Measurements from ENCODE around the gene SPAG16.

SPAG16 gene

GRCh38 chr2:213723707-213724106 lies 439.4 kb downstream of the SPAG16 start:
- DNase-seq (ENCODE audit: low read depth), result peak; percentile 84

GRCh38 chr2:213726101-213726500 lies 441.8 kb downstream of the SPAG16 start:
- TF ChIP-seq CTCF (IDR thresholded peaks at IDR 0.05; ENCODE audit: control insufficient read depth, extremely low read depth, insufficient read depth), result no peak
- DNase-seq (ENCODE audit: low read depth), result no peak
- no peak overlapping the region for H3K4me3 ChIP-seq (ENCODE audit: low read depth, low read length)

More at GRCh38 chr2:213723707-213724106, 439.4 kb downstream of the SPAG16 start:
- no peak for TF ChIP-seq CTCF (IDR thresholded peaks at IDR 0.05; ENCODE audit: control insufficient read depth, extremely low read depth, insufficient read depth)
- no peak overlapping the region for H3K4me3 ChIP-seq (ENCODE audit: low read depth, low read length)

GRCh38 chr2:213733893-213734292 lies 449.6 kb downstream of the SPAG16 start:
- H3K4me3 ChIP-seq (ENCODE audit: low read depth, low read length), result no peak overlapping the region
- TF ChIP-seq CTCF (IDR thresholded peaks at IDR 0.05; ENCODE audit: control insufficient read depth, extremely low read depth, insufficient read depth), result no peak
- no peak for DNase-seq (ENCODE audit: low read depth)

GRCh38 chr2:213740453-213740852 lies 456.2 kb downstream of the SPAG16 start:
- no peak overlapping the region for H3K4me3 ChIP-seq (ENCODE audit: low read depth, low read length)
- no peak for TF ChIP-seq CTCF (IDR thresholded peaks at IDR 0.05; ENCODE audit: control insufficient read depth, extremely low read depth, insufficient read depth)
- DNase-seq (ENCODE audit: low read depth), result no peak

- TF ChIP-seq CTCF (IDR thresholded peaks at IDR 0.05; ENCODE audit: control insufficient read depth, extremely low read depth, insufficient read depth), result no peak
- no peak for DNase-seq (ENCODE audit: low read depth)
- H3K4me3 ChIP-seq (ENCODE audit: low read depth, low read length), result no peak overlapping the region
Observed at GRCh38 chr2:213751446-213751845, 467.2 kb downstream of the SPAG16 start.

DNA sequence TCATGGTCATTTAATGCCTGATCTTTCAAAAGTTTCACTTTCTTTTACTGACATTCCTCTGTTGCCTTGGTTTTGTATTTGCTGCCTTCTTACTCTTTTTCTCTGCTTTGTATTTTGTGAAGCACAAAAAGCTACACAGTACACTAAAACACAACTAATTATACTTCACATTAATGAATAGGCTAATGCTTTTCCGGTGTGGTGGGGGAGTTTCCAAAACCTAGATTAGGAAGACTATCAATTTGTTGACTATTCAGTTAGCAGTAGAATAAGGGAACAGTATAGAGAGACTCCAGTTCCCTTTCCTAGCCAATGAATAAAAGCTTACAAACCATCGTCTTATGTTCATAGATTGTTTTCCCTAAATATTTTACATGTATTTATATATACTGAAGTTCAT lies 468.3 kb downstream of the SPAG16 start:
- H3K4me3 ChIP-seq (ENCODE audit: low read depth, low read length), result no peak overlapping the region
- DNase-seq (ENCODE audit: low read depth), result no peak
- no peak for TF ChIP-seq CTCF (IDR thresholded peaks at IDR 0.05; ENCODE audit: control insufficient read depth, extremely low read depth, insufficient read depth)

GRCh38 chr2:213757525-213757924 lies 473.3 kb downstream of the SPAG16 start:
- H3K4me3 ChIP-seq (ENCODE audit: low read depth, low read length), result no peak overlapping the region
- DNase-seq (ENCODE audit: low read depth), result no peak

More at GRCh38 chr2:213757525-213757924, 473.3 kb downstream of the SPAG16 start:
- no peak for TF ChIP-seq CTCF (IDR thresholded peaks at IDR 0.05; ENCODE audit: control insufficient read depth, extremely low read depth, insufficient read depth)

Data from LNCaP clone FGC (cell line).